HepG2 (cell line): ENCODE results near the gene CAMTA1. TPM values are rescaled to one million over a fixed set of nuclear protein-coding genes. Genes with fewer than 3 reads are reported as not detected.

Source experiments
- ATAC-seq: fragments of 200-7000 bp; cut with Tn5 transposase; 3 replicates; pipeline ENCODE4 v1.9.1; 2020; ENCODE audit warnings: mild to moderate bottlenecking, moderate library complexity
- BruUV-seq: library from RNA; stranded (reverse); fragments of 400-500 nt; replicated peaks from 2 replicates; lab custom pipeline; 2021; lab: Mats Ljungman, UMichigan
- CTCF ChIA-PET: fragments of 300-600 bp; formaldehyde crosslinking; extraction: SDS; loops from one replicate; lab custom pipeline; 2021; ENCODE audit warnings: low total read pairs, inconsistent platforms, low intra/inter-chr PET ratio; lab: Yijun Ruan, JAX
- POLR2A ChIA-PET: fragments of 350-600 bp; sonication (Branson Sonifier 250); formaldehyde crosslinking; loops from one replicate; lab custom pipeline; 2020; ENCODE audit warnings: antibody characterized with exemption, inconsistent platforms; lab: Yijun Ruan, JAX
- DNase-seq: peaks from one replicate; pipeline ENCODE4 v3.0.0-alpha.2; 2015; ENCODE audit warnings: low spot score
- FAIRE-seq: peaks from 3 replicates; lab custom pipeline; 2011; peaks lifted over from hg19 to GRCh38; lab: Jason Lieb, UNC
- H2AFZ ChIP-seq: one replicate; pipeline ENCODE4 v1.6.1; 2011; ENCODE audit warnings: low read length, inconsistent platforms
- H3K27ac ChIP-seq: fragments of 300-600 bp; 3 replicates; pipeline ENCODE4 v1.8.0; 2011; ENCODE audit warnings: mixed run types, mild to moderate bottlenecking, mixed read lengths, low read length, inconsistent platforms; ENCODE audit not compliant: insufficient read depth; ENCODE audit errors: extremely low read length
- H3K27me3 ChIP-seq, 2 experiments: fragments of 200-600 bp in 1 of 2; 2 replicates in 1 of 2; 3 replicates in 1 of 2; pipeline versions ENCODE4 v1.6.0 to v1.8.0; 2011; ENCODE audit warnings: low read length in 2 of 2, mild to moderate bottlenecking in 2 of 2, moderate library complexity in 2 of 2, inconsistent platforms in 1 of 2; ENCODE audit not compliant: insufficient read depth in 2 of 2, control insufficient read depth in 1 of 2
- H3K36me3 ChIP-seq, 2 experiments: fragments of 200-600 bp in 1 of 2; replicated peaks in 1 of 2; 2 replicates in 1 of 2; 3 replicates in 1 of 2; pipeline versions ENCODE4 v1.5.1 to v1.8.0; 2011; ENCODE audit warnings: low read length in 2 of 2, inconsistent platforms in 1 of 2; ENCODE audit not compliant: insufficient read depth in 2 of 2, control insufficient read depth in 1 of 2
- H3K4me1 ChIP-seq: 2 replicates; pipeline ENCODE4 v1.5.1; 2012; ENCODE audit warnings: low read length, inconsistent platforms; ENCODE audit not compliant: insufficient read depth
- H3K4me2 ChIP-seq: 2 replicates; pipeline ENCODE4 v1.6.0; 2011; ENCODE audit warnings: low read depth, low read length, inconsistent platforms
- H3K4me3 ChIP-seq, 3 experiments: fragments of 200-600 bp in 1 of 3; sonication (generic), shearing (Covaris generic) in 1 of 3; replicated peaks in 1 of 3; 2 replicates each; pipeline ENCODE4 v1.5.1; 2011 to 2016; ENCODE audit warnings: low read length in 3 of 3, inconsistent platforms in 2 of 3, low read depth in 2 of 3, mild to moderate bottlenecking in 2 of 3, control low read depth in 1 of 3, mixed read lengths in 1 of 3; ENCODE audit not compliant: insufficient read depth in 1 of 3
- H3K79me2 ChIP-seq: one replicate; pipeline ENCODE4 v1.6.1; 2011; ENCODE audit warnings: low read length, inconsistent platforms; ENCODE audit not compliant: insufficient read depth
- H3K9ac ChIP-seq: 2 replicates; pipeline ENCODE4 v1.6.0; 2011; ENCODE audit warnings: mild to moderate bottlenecking, low read depth, low read length, inconsistent platforms; ENCODE audit not compliant: insufficient read depth
- H3K9me3 ChIP-seq: 2 replicates; pipeline ENCODE4 v1.5.1; 2012; ENCODE audit warnings: mild to moderate bottlenecking, low read length
- H4K20me1 ChIP-seq: 2 replicates; pipeline ENCODE4 v1.6.0; 2011; ENCODE audit warnings: inconsistent platforms, mild to moderate bottlenecking, low read length, moderate library complexity; ENCODE audit not compliant: insufficient read depth
- SP140L ChIP-seq: sonication (generic); formaldehyde crosslinking; IDR thresholded peaks from 2 replicates; pipeline ENCODE4 v1.4.0; 2020; ENCODE audit warnings: missing genetic modification reagents, borderline replicate concordance
- SYNCRIP ChIP-seq: fragments of 200-400 bp; formaldehyde crosslinking; IDR thresholded peaks from 2 replicates; pipeline ENCODE4 v1.6.1; 2018; ENCODE audit warnings: mild to moderate bottlenecking, low read depth, low read length; ENCODE audit not compliant: insufficient read depth
- TIGD3 ChIP-seq: sonication (generic); formaldehyde crosslinking; IDR thresholded peaks from 2 replicates; pipeline ENCODE4 v1.5.1; 2020; ENCODE audit warnings: mild to moderate bottlenecking, missing genetic modification reagents, borderline replicate concordance
- TRIM22 ChIP-seq: fragments of 450-650 bp; IDR thresholded peaks from 2 replicates; pipeline ENCODE4 v1.6.1; 2017
- ZBTB46 ChIP-seq: sonication (generic); formaldehyde crosslinking; IDR thresholded peaks from 2 replicates; pipeline ENCODE4 v1.4.0; 2020; ENCODE audit warnings: mild to moderate bottlenecking, missing genetic modification reagents, borderline replicate concordance
- ZNF225 ChIP-seq: sonication (generic); formaldehyde crosslinking; IDR thresholded peaks from 2 replicates; pipeline ENCODE4 v1.4.0; 2020; ENCODE audit warnings: mild to moderate bottlenecking, missing genetic modification reagents
- ZNF552 ChIP-seq: sonication (generic); formaldehyde crosslinking; IDR thresholded peaks from 2 replicates; pipeline ENCODE4 v1.9.0; 2022; ENCODE audit warnings: missing genetic modification reagents, mild to moderate bottlenecking, borderline replicate concordance
- ZNF567 ChIP-seq: sonication (generic); formaldehyde crosslinking; IDR thresholded peaks from 2 replicates; pipeline ENCODE4 v1.8.1; 2023; ENCODE audit warnings: mild to moderate bottlenecking, missing genetic modification reagents, borderline replicate concordance
- WGBS: methylation state at CpG from one replicate; pipeline ENCODE4 v1.1.6; 2017; ENCODE audit warnings: low lambda C conversion rate; 5-methylcytosine and 5-hydroxymethylcytosine counted together
- in situ Hi-C: cut with HindIII; loops from 2 replicates; pipeline ENCODE4 v1.10.0; 2017; ENCODE audit warnings: low pct_unique_long_range_greater_than_20kb; ENCODE audit not compliant: extremely low pct_ligation_motif_present
- intact Hi-C: fragments of 100-400 bp; cut with micrococcal nuclease; formaldehyde crosslinking; loops from one replicate; pipeline ENCODE4 v1.10.0; 2022; ENCODE audit not compliant: unreplicated experiment
- polyA plus RNA-seq, 8 experiments: library from polyadenylated mRNA; depleted of rRNA in 3 of 8; stranded (reverse) in 7 of 8; unstranded in 1 of 8; fragments of >200 nt; fragmentation: Illumina TruSeq in 4 of 8; extraction: Trizol in 4 of 8; gene quantifications; 2 replicates each; pipeline versions ENCODE4 v1.2.1 to v1.2.3, GENCODE V29; 2011 to 2016; ENCODE audit warnings: low read depth in 4 of 8, missing spikeins in 1 of 8, mixed read lengths in 1 of 8; ENCODE audit not compliant: insufficient read depth in 1 of 8
- total RNA-seq, 5 experiments: library from RNA; depleted of rRNA; stranded (reverse); fragments of >200 nt; fragmentation: Illumina TruSeq; extraction: Trizol; gene quantifications; 2 replicates each; pipeline ENCODE4 v1.2.3, GENCODE V29; 2016; ENCODE audit warnings: low read depth in 1 of 5

The CAMTA1 gene
- total and polyA plus RNA-seq, 2 of the 13 experiments (the other 11 are each of a cell fraction or from before 2014, with no cell fraction given), result 25.0 to 36.4 TPM

- H3K4me1 ChIP-seq, result no peaks in the 10 kb centered on the region
- H3K27ac ChIP-seq, result no peak overlapping the region
- CTCF ChIA-PET, result no interaction called here
- no peak overlapping the region for H3K4me3 ChIP-seq
- intact Hi-C loops, result no loop called here
- H2AFZ ChIP-seq, result no peak overlapping the region
- no peak overlapping the region for H3K9ac ChIP-seq
- 0 out of 2 replicates have a peak, but pooled peaks cover 3% of the 10 kb centered on the region for H4K20me1 ChIP-seq
- DNase-seq, result no peak
- 0% methylated on average over 4 of the region's 4 CpGs for WGBS
- BruUV-seq, result no TSS peak
- no peaks in the 10 kb centered on the region; a peak in 1 of 5 replicates for H3K27me3 ChIP-seq
- POLR2A ChIA-PET, result no interaction called here
- TF ChIP-seq ZNF567, result no peak
- no peak for TF ChIP-seq TRIM22
- no peak for TF ChIP-seq SP140L (CRISPR knock-in tag)
- TF ChIP-seq SYNCRIP, result no peak
- TF ChIP-seq ZBTB46 (CRISPR knock-in tag), result no peak
- TF ChIP-seq TIGD3 (CRISPR knock-in tag), result no peak
- TF ChIP-seq ZNF225, result no peak
- no peak for TF ChIP-seq ZNF552 (CRISPR knock-in tag)
- TF ChIP-seq, all 625 proteins: peak for 0
- H3K36me3 ChIP-seq, result no peaks in the 10 kb centered on the region
- no peak overlapping the region for H3K4me2 ChIP-seq
- no peaks in the 10 kb centered on the region for H3K9me3 ChIP-seq
- no peak for ATAC-seq
- no peak for FAIRE-seq
- H3K79me2 ChIP-seq, result no peaks in the 10 kb centered on the region
- in situ Hi-C loops, result no loop called here
Observed at GRCh38 chr1:6948861-6949260, 163.6 kb downstream of the CAMTA1 start.
